CD4-positive, alpha-beta T cell (primary cell): ENCODE measurements around the gene SEMA5A. TPM values are rescaled to one million over a fixed set of nuclear protein-coding genes. Genes with fewer than 3 reads are reported as not detected.

Experiments used
- ATAC-seq: fragments of 200-7000 bp; cut with Tn5 transposase; one replicate; pipeline ENCODE4 v1.10.0; 2022; ENCODE audit warnings: mild to moderate bottlenecking; ENCODE audit not compliant: poor library complexity
- CTCF ChIA-PET: fragments of 350-600 bp; sonication (Branson Sonifier 250); formaldehyde crosslinking; loops from one replicate; lab custom pipeline; 2021; ENCODE audit warnings: antibody characterized with exemption, inconsistent platforms; lab: Charles Lee
- POLR2A ChIA-PET: fragments of 350-600 bp; sonication (Branson Sonifier 250); formaldehyde crosslinking; loops from one replicate; lab custom pipeline; 2021; ENCODE audit warnings: antibody characterized with exemption, inconsistent platforms; lab: Charles Lee
- DNase-seq, 14 experiments: peaks; one replicate each; pipeline ENCODE4 v3.0.0-alpha.2; 2013 to 2020; ENCODE audit warnings: mixed read lengths in 2 of 14
- H3K27ac ChIP-seq, 2 donors: one replicate each; pipeline versions ENCODE4 v1.5.1 to v1.7.0; 2013; ENCODE audit warnings: low read length in 2 of 2, low read depth in 1 of 2, mild to moderate bottlenecking in 1 of 2
- H3K27me3 ChIP-seq, 2 experiments: 1 replicate in 1 of 2; 2 replicates in 1 of 2; pipeline versions ENCODE4 v1.6.1 to v1.7.0; 2013; ENCODE audit warnings: low read length in 2 of 2, control low read depth in 1 of 2, mild to moderate bottlenecking in 1 of 2, moderate library complexity in 1 of 2; ENCODE audit not compliant: insufficient read depth in 2 of 2, control insufficient read depth in 1 of 2
- H3K36me3 ChIP-seq: one replicate; pipeline ENCODE4 v1.6.1; 2013; ENCODE audit warnings: low read length, control low read depth; ENCODE audit not compliant: insufficient read depth
- H3K4me1 ChIP-seq: one replicate; pipeline ENCODE4 v1.6.1; 2013; ENCODE audit warnings: low read length, control low read depth; ENCODE audit not compliant: insufficient read depth
- H3K4me3 ChIP-seq: one replicate; pipeline ENCODE4 v1.5.1; 2013; ENCODE audit warnings: mild to moderate bottlenecking, low read length, moderate library complexity
- H3K9me3 ChIP-seq, 2 experiments: 1 replicate in 1 of 2; 2 replicates in 1 of 2; pipeline versions ENCODE4 v1.6.1 to v1.7.0; 2013; ENCODE audit warnings: low read length in 2 of 2, mild to moderate bottlenecking in 2 of 2, control low read depth in 1 of 2, moderate library complexity in 1 of 2; ENCODE audit not compliant: control insufficient read depth in 1 of 2, insufficient read depth in 1 of 2
- H3K27ac Mint-ChIP-seq: one replicate; pipeline ENCODE4 v1.8.0; 2020; ENCODE audit warnings: mixed read lengths
- H3K27me3 Mint-ChIP-seq: one replicate; pipeline ENCODE4 v1.8.0; 2021; ENCODE audit warnings: mixed read lengths
- H3K36me3 Mint-ChIP-seq: one replicate; pipeline ENCODE4 v1.8.0; 2021; ENCODE audit warnings: low read depth, mixed read lengths
- H3K4me1 Mint-ChIP-seq: one replicate; pipeline ENCODE4 v1.8.0; 2021; ENCODE audit warnings: low read depth, mixed read lengths
- H3K4me3 Mint-ChIP-seq: one replicate; pipeline ENCODE4 v1.8.0; 2020; ENCODE audit warnings: mild to moderate bottlenecking, mixed read lengths
- H3K9me3 Mint-ChIP-seq: one replicate; pipeline ENCODE4 v1.8.0; 2020; ENCODE audit warnings: mixed read lengths
- CTCF ChIP-seq: fragments of 200-600 bp; IDR thresholded peaks from one replicate; pipeline ENCODE4 v1.8.0; 2022; ENCODE audit warnings: antibody characterized with exemption, mild to moderate bottlenecking
- intact Hi-C, 2 experiments: fragments of 100-400 bp; cut with DNase I in 1 of 2; cut with micrococcal nuclease in 1 of 2; formaldehyde crosslinking; loops; one replicate each; pipeline versions ENCODE4 v1.15.1 to v1.9.0; 2023 to 2025; cut with DNase I, micrococcal nuclease
- total RNA-seq, 174 experiments: library from RNA in 2 of 174; stranded (reverse) in 2 of 174; gene quantifications; one replicate each; pipeline ENCODE4 v1.2.3 and lab custom pipeline; 2021 to 2026

The SEMA5A gene
- total RNA-seq, 2 experiments from 2014 or later = 2.0 to 2.9 TPM

DNA sequence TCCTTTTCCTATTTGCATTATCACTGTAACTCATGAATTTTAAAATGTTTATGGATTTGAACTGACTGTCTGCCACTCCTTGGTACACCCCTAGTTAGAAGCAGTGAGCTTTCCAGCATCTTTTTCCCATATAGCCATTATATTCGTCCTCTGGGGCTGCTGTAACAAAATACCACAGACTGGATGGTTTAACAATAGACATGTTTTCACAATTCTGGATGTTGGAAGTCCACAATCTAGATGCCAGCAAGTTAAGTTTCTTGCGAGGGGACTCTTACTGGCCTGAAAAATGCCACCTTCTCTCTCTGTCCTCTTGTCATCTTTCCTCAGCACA, 530.0 kb downstream of the SEMA5A start:
- POLR2A ChIA-PET = no interaction called here
- CTCF ChIA-PET = no interaction called here
- ATAC-seq = no peak
- intact Hi-C loops = no loop called here
- Mint-ChIP-seq H3K9me3 (no peaks in the 10 kb centered on the region), H3K4me1 (no peaks in the 10 kb centered on the region), H3K36me3 (no peaks in the 10 kb centered on the region), H3K4me3 (no peak overlapping the region), H3K27me3 (no peaks in the 10 kb centered on the region), H3K27ac (no peak overlapping the region)
- H3K36me3 ChIP-seq = no peaks in the 10 kb centered on the region
- no peak overlapping the region for H3K27ac ChIP-seq
- no peaks in the 10 kb centered on the region for H3K4me1 ChIP-seq
- H3K4me3 ChIP-seq = no peak overlapping the region
- H3K27me3 ChIP-seq = no peaks in the 10 kb centered on the region
- peaks cover 0 to 9% of the 10 kb centered on the region in 2 experiments for H3K9me3 ChIP-seq
- no peak for TF ChIP-seq CTCF
- no peak for DNase-seq

DNA sequence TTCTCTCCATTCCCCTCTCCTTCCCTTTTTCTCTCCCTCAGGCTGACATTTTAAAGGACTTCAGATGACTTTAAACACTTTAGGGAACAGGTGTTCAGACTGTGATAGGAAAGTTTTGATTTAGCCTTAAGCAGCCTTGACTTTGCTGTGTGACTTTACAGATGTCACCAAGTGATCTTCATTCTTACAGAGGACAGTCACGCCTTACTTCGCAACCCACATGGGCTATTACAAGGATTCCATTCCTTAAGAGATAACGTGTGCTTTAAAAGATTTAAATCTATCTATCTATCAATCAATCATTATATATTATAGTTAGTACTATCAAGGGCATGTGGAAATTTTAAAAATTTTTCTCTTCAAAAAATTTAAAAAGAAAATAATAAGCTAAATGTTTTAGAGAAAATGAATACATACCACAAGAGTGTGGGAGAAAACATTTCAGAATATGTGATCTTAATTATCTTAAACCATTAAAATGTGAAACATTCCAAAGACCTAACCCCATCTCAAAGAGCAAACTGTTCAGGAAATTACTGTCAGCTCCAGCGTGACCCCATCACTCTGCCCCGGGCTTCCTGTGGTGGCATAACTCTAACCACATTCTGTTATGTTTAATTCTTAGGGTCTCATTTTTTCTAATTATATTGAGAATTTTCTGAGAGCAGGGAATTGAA, 530.5 kb downstream of the SEMA5A start:
- no peak overlapping the region for H3K27ac ChIP-seq

DNA sequence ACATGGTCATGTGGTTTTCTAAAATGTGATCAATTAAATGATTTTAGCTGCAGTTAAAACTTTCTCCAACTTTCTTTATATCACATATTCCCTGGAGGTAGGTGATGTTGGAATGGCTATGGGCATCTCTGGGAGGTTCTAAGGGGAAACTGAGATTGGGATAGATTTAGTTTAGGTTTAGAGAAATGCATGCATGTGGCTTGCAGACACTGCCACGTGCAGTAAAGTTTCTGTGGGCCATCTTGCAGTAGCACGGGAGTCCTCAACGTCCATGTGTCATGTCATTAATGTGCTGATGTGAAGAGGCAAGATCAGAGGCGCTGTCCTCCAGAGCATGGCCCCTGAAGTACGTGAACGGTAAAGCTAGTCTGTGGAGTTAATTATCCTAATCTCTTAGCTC, 532.7 kb downstream of the SEMA5A start:
- Histone ChIP-seq H3K27me3 (no peaks in the 10 kb centered on the region), H3K4me1 (no peaks in the 10 kb centered on the region), H3K36me3 (no peaks in the 10 kb centered on the region), H3K27ac (no peak overlapping the region), H3K4me3 (no peak overlapping the region), H3K9me3 (peaks cover 0 to 7% of the 10 kb centered on the region in 2 experiments)
- ChIA-PET POLR2A (no interaction called here), CTCF (no interaction called here)
- no peaks in the 10 kb centered on the region for H3K4me1 Mint-ChIP-seq
- intact Hi-C loops = no loop called here
- H3K27ac Mint-ChIP-seq = no peak overlapping the region
- no peaks in the 10 kb centered on the region for H3K9me3 Mint-ChIP-seq
- no peak for TF ChIP-seq CTCF
- no peak for ATAC-seq
- no peak for DNase-seq
- no peaks in the 10 kb centered on the region for H3K27me3 Mint-ChIP-seq
- no peaks in the 10 kb centered on the region for H3K36me3 Mint-ChIP-seq
- H3K4me3 Mint-ChIP-seq = no peak overlapping the region

More for the DNA sequence above, 530.5 kb downstream of the SEMA5A start:
- Mint-ChIP-seq H3K36me3 (no peaks in the 10 kb centered on the region), H3K4me3 (no peak overlapping the region), H3K4me1 (no peaks in the 10 kb centered on the region), H3K27me3 (no peaks in the 10 kb centered on the region), H3K27ac (no peak overlapping the region), H3K9me3 (no peaks in the 10 kb centered on the region)
- Histone ChIP-seq H3K9me3 (peaks cover 0 to 11% of the 10 kb centered on the region in 2 experiments), H3K4me3 (no peak overlapping the region), H3K36me3 (no peaks in the 10 kb centered on the region), H3K4me1 (no peaks in the 10 kb centered on the region), H3K27me3 (no peaks in the 10 kb centered on the region)
- intact Hi-C loops = no loop called here
- DNase-seq (no peak), ATAC-seq (no peak)
- POLR2A ChIA-PET = no interaction called here
- no peak for TF ChIP-seq CTCF
- CTCF ChIA-PET = no interaction called here
